ENCODE data around the gene PGM5.
"Not testable (repeated sequence)": the region's sequence is repeated elsewhere in the genome, so short reads cannot be mapped to it uniquely, and the experiment has no call there.

The PGM5 gene

DNA sequence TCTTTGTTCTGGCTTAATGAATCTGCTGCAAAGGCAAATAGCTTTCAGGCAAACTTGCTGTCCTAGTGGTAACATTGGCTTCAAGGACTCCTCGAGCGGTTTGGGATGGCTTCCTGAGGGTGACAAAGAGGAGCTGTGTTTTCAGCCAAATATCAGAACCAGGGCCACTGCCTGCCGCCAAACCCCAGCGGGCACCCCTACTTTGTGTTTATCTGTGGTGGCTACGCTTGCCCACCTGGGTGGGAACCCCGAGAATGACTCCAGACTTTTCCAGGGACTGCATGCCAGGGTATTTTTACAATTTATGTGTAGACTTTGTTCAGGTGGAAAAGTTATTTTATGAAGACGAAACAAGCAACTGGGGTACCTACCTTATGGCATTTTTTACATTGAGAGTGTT, 18.4 kb upstream of the PGM5 start:
- not testable (repeated sequence) for H3K23ac ChIP-seq (ENCODE audit: low read length); H3K79me1 ChIP-seq (ENCODE audit: low read length); H3K36me3 ChIP-seq (ENCODE audit: control insufficient read depth in 1 of 2, insufficient read depth in 2 of 2, low read length in 2 of 2); H3K4me2 ChIP-seq (ENCODE audit: low read length); H3K4ac ChIP-seq (ENCODE audit: low read depth, low read length); H2AFZ ChIP-seq (ENCODE audit: insufficient read depth, low read length, poor library complexity); H4K8ac ChIP-seq (ENCODE audit: low read depth, low read length); H3K18ac ChIP-seq (ENCODE audit: low read length); H3K27me3 ChIP-seq (ENCODE audit: insufficient read depth, low read length); H3K14ac ChIP-seq (ENCODE audit: low read length); DNase-seq; H2BK120ac ChIP-seq (ENCODE audit: insufficient read depth, low read length, poor library complexity); H3K27ac ChIP-seq (ENCODE audit: low read depth, low read length); H2BK12ac ChIP-seq (ENCODE audit: low read length); H2AK5ac ChIP-seq (ENCODE audit: low read length); H4K12ac ChIP-seq (ENCODE audit: low read depth, low read length); H3K79me2 ChIP-seq (ENCODE audit: control insufficient read depth, insufficient read depth, low read length, poor library complexity); H4K91ac ChIP-seq (ENCODE audit: low read depth, low read length); H3K9me3 ChIP-seq (ENCODE audit: insufficient read depth, low read depth, low read length); H3K4me1 ChIP-seq (ENCODE audit: control insufficient read depth in 1 of 2, insufficient read depth in 2 of 2, low read length in 2 of 2); H2BK5ac ChIP-seq (ENCODE audit: low read depth, low read length, poor library complexity); H3K9ac ChIP-seq (ENCODE audit: low read length); H3K4me3 ChIP-seq (ENCODE audit: low read depth, low read length)
- WGBS (ENCODE audit: extremely low coverage, insufficient coverage, insufficient read length), result no CpG with 5 or more reads among the region's 7 CpGs

DNA sequence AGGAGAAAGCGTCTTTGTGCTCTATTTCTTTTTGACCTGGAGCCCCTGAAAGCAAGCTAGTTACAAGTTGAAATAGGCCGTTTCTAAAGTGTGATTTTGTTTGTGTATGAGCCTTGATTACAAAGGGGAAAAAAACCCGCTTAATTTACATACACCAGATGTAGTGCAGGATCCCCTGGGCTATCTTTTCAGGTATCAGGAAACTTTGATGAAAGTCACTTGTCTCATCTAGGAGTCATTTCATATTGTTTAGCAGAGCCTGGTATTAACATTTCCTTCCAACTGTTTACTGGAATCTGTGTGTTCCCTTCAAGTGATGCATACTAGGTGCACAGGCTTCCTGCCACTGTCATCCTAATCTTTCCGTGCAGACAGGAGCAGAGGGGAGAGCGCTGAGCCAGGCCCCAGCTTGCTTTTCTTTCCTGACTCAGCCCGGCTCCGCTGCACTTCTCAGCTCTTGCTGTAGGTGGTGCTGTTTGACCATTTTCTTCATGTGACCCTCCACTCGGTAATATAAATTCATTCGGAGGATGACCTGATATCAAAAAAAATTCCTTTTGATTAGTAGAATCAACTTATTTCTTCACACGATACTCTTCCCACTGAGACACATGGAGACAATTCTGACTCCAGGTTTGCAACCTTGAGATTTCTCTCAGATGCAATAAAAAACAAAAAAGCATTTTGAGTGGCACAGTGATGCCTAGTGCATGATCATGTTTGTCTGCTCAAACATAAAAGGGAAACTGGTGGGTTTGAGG, 14.0 kb upstream of the PGM5 start:
- H2BK12ac ChIP-seq (ENCODE audit: low read length); H2BK5ac ChIP-seq (ENCODE audit: low read depth, low read length, poor library complexity); H3K4me3 ChIP-seq (ENCODE audit: low read depth, low read length); H3K79me1 ChIP-seq (ENCODE audit: low read length); H3K23ac ChIP-seq (ENCODE audit: low read length); H3K27me3 ChIP-seq (ENCODE audit: insufficient read depth, low read length); H3K27ac ChIP-seq (ENCODE audit: low read depth, low read length); H4K12ac ChIP-seq (ENCODE audit: low read depth, low read length); H2AK5ac ChIP-seq (ENCODE audit: low read length); H3K9ac ChIP-seq (ENCODE audit: low read length); H3K4ac ChIP-seq (ENCODE audit: low read depth, low read length); H3K9me3 ChIP-seq (ENCODE audit: insufficient read depth, low read depth, low read length); H3K18ac ChIP-seq (ENCODE audit: low read length); H2BK120ac ChIP-seq (ENCODE audit: insufficient read depth, low read length, poor library complexity); H3K14ac ChIP-seq (ENCODE audit: low read length); H3K36me3 ChIP-seq (ENCODE audit: control insufficient read depth in 1 of 2, insufficient read depth in 2 of 2, low read length in 2 of 2); H3K4me2 ChIP-seq (ENCODE audit: low read length); H2AFZ ChIP-seq (ENCODE audit: insufficient read depth, low read length, poor library complexity); H4K8ac ChIP-seq (ENCODE audit: low read depth, low read length); H4K91ac ChIP-seq (ENCODE audit: low read depth, low read length); H3K79me2 ChIP-seq (ENCODE audit: control insufficient read depth, insufficient read depth, low read length, poor library complexity); DNase-seq; H3K4me1 ChIP-seq (ENCODE audit: control insufficient read depth in 1 of 2, insufficient read depth in 2 of 2, low read length in 2 of 2): not testable (repeated sequence)
- WGBS (ENCODE audit: extremely low coverage, insufficient coverage, insufficient read length), result no CpG with 5 or more reads among the region's 10 CpGs

DNA sequence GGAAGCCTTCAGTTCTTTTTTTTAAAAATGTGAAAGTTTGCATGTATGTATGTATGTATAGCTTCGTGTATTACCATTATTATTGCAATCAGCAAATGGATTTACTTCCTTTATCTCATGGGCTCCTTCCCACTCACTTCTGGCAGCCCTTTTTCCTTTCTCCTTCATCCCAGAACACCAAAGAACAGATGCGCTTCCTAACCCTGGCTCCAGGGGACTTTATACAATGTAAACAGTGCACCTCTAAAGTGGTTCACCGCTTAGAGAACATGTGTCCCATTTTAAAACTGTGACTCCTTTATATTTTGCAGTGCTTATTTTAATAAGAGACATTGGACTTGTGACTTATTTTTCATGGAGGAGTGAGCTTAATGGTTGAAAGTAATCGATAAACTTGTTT, 13.2 kb upstream of the PGM5 start:
- not testable (repeated sequence) for H3K23ac ChIP-seq (ENCODE audit: low read length); H3K9ac ChIP-seq (ENCODE audit: low read length); H2AK5ac ChIP-seq (ENCODE audit: low read length); H3K27ac ChIP-seq (ENCODE audit: low read depth, low read length); H2AFZ ChIP-seq (ENCODE audit: insufficient read depth, low read length, poor library complexity); H3K4me2 ChIP-seq (ENCODE audit: low read length); H4K12ac ChIP-seq (ENCODE audit: low read depth, low read length); DNase-seq; H3K9me3 ChIP-seq (ENCODE audit: insufficient read depth, low read depth, low read length); H2BK5ac ChIP-seq (ENCODE audit: low read depth, low read length, poor library complexity); H3K14ac ChIP-seq (ENCODE audit: low read length); H3K36me3 ChIP-seq (ENCODE audit: control insufficient read depth in 1 of 2, insufficient read depth in 2 of 2, low read length in 2 of 2); H3K27me3 ChIP-seq (ENCODE audit: insufficient read depth, low read length); H4K91ac ChIP-seq (ENCODE audit: low read depth, low read length); H3K4me1 ChIP-seq (ENCODE audit: control insufficient read depth in 1 of 2, insufficient read depth in 2 of 2, low read length in 2 of 2); H4K8ac ChIP-seq (ENCODE audit: low read depth, low read length); H3K4me3 ChIP-seq (ENCODE audit: low read depth, low read length); H3K79me2 ChIP-seq (ENCODE audit: control insufficient read depth, insufficient read depth, low read length, poor library complexity); H2BK120ac ChIP-seq (ENCODE audit: insufficient read depth, low read length, poor library complexity); H3K4ac ChIP-seq (ENCODE audit: low read depth, low read length); H3K79me1 ChIP-seq (ENCODE audit: low read length); H2BK12ac ChIP-seq (ENCODE audit: low read length); H3K18ac ChIP-seq (ENCODE audit: low read length)
- WGBS (ENCODE audit: extremely low coverage, insufficient coverage, insufficient read length), result no CpG with 5 or more reads among the region's 4 CpGs

- H4K8ac ChIP-seq (ENCODE audit: low read depth, low read length), result not testable (repeated sequence)
Measured at GRCh38 chr9:68343992-68344391, 12.4 kb upstream of the PGM5 start.

More at GRCh38 chr9:68343992-68344391, 12.4 kb upstream of the PGM5 start:
- H4K12ac ChIP-seq (ENCODE audit: low read depth, low read length); H3K36me3 ChIP-seq (ENCODE audit: control insufficient read depth in 1 of 2, insufficient read depth in 2 of 2, low read length in 2 of 2); H3K27me3 ChIP-seq (ENCODE audit: insufficient read depth, low read length); H3K4me1 ChIP-seq (ENCODE audit: control insufficient read depth in 1 of 2, insufficient read depth in 2 of 2, low read length in 2 of 2); H3K23ac ChIP-seq (ENCODE audit: low read length); H4K91ac ChIP-seq (ENCODE audit: low read depth, low read length); H2BK120ac ChIP-seq (ENCODE audit: insufficient read depth, low read length, poor library complexity); H3K27ac ChIP-seq (ENCODE audit: low read depth, low read length); H3K9me3 ChIP-seq (ENCODE audit: insufficient read depth, low read depth, low read length); H2AFZ ChIP-seq (ENCODE audit: insufficient read depth, low read length, poor library complexity); H3K79me2 ChIP-seq (ENCODE audit: control insufficient read depth, insufficient read depth, low read length, poor library complexity); H2AK5ac ChIP-seq (ENCODE audit: low read length); H3K9ac ChIP-seq (ENCODE audit: low read length); H3K4me2 ChIP-seq (ENCODE audit: low read length); H3K14ac ChIP-seq (ENCODE audit: low read length); H3K4ac ChIP-seq (ENCODE audit: low read depth, low read length); H2BK12ac ChIP-seq (ENCODE audit: low read length); H2BK5ac ChIP-seq (ENCODE audit: low read depth, low read length, poor library complexity); H3K79me1 ChIP-seq (ENCODE audit: low read length); H3K4me3 ChIP-seq (ENCODE audit: low read depth, low read length); DNase-seq; H3K18ac ChIP-seq (ENCODE audit: low read length): not testable (repeated sequence)
- WGBS (ENCODE audit: extremely low coverage, insufficient coverage, insufficient read length), result no CpG with 5 or more reads among the region's 4 CpGs

Data from trophoblast cell (in vitro differentiated cells and primary cell).